Measurements from ENCODE around the gene LARGE1.

The LARGE1 gene

GRCh38 chr22:33722816-33723215 lies 197.5 kb downstream of the LARGE1 start:
- DNase-seq (ENCODE audit: low read depth in 2 of 2): no peak

GRCh38 chr22:33720166-33720878 lies 200.0 kb downstream of the LARGE1 start:
- no peak for DNase-seq (ENCODE audit: low read depth in 2 of 2)

- DNase-seq (ENCODE audit: low read depth in 2 of 2): no peak
These were observed 202.4 kb downstream of the LARGE1 start for GRCh38 chr22:33717694-33718396.

GRCh38 chr22:33715237-33715985 lies 204.9 kb downstream of the LARGE1 start:
- no peak for DNase-seq (ENCODE audit: low read depth in 2 of 2)

- no peak for DNase-seq (ENCODE audit: low read depth in 2 of 2)
These were observed 209.9 kb downstream of the LARGE1 start for GRCh38 chr22:33710326-33710725.

GRCh38 chr22:33707581-33707980 lies 212.7 kb downstream of the LARGE1 start:
- DNase-seq (ENCODE audit: low read depth in 2 of 2): no peak

- DNase-seq (ENCODE audit: low read depth in 2 of 2): no peak
These were observed 214.2 kb downstream of the LARGE1 start for GRCh38 chr22:33706100-33706499.

GRCh38 chr22:33699176-33699575 lies 221.1 kb downstream of the LARGE1 start:
- DNase-seq (ENCODE audit: low read depth in 2 of 2): no peak

- DNase-seq (ENCODE audit: low read depth in 2 of 2): no peak
These were observed 222.6 kb downstream of the LARGE1 start for GRCh38 chr22:33697640-33698039.

GRCh38 chr22:33691057-33691630 lies 229.1 kb downstream of the LARGE1 start:
- no peak for DNase-seq (ENCODE audit: low read depth in 2 of 2)

- DNase-seq (ENCODE audit: low read depth in 2 of 2): no peak
These were observed 231.4 kb downstream of the LARGE1 start for GRCh38 chr22:33688903-33689302.

GRCh38 chr22:33687464-33687863 lies 232.8 kb downstream of the LARGE1 start:
- DNase-seq (ENCODE audit: low read depth in 2 of 2): no peak

GRCh38 chr22:33684087-33684486 lies 236.2 kb downstream of the LARGE1 start:
- no peak for DNase-seq (ENCODE audit: low read depth in 2 of 2)

- no peak for DNase-seq (ENCODE audit: low read depth in 2 of 2)
These were observed 237.3 kb downstream of the LARGE1 start for GRCh38 chr22:33682927-33683326.

GRCh38 chr22:33680632-33681031 lies 239.6 kb downstream of the LARGE1 start:
- DNase-seq (ENCODE audit: low read depth in 2 of 2): no peak

GRCh38 chr22:33678523-33678922 lies 241.8 kb downstream of the LARGE1 start:
- no peak for DNase-seq (ENCODE audit: low read depth in 2 of 2)

- no peak for DNase-seq (ENCODE audit: low read depth in 2 of 2)
These were observed 242.7 kb downstream of the LARGE1 start for GRCh38 chr22:33677536-33677935.

- DNase-seq (ENCODE audit: low read depth in 2 of 2): no peak
These were observed 245.9 kb downstream of the LARGE1 start for GRCh38 chr22:33674357-33674756.

- no peak for DNase-seq (ENCODE audit: low read depth in 2 of 2)
These were observed 250.5 kb downstream of the LARGE1 start for GRCh38 chr22:33669746-33670145.

- no peak for DNase-seq (ENCODE audit: low read depth in 2 of 2)
These were observed 253.2 kb downstream of the LARGE1 start for GRCh38 chr22:33666961-33667619.

- no peak for DNase-seq (ENCODE audit: low read depth in 2 of 2)
These were observed 253.9 kb downstream of the LARGE1 start for GRCh38 chr22:33666279-33666960.

Measured in stimulated activated CD8-positive, alpha-beta memory T cell treated with anti-CD3 and anti-CD28 coated beads, Interleukin-7, amount 100 ng/mL, for 4 hours (primary cell).